GM19099 (cell line): ENCODE measurements around the gene AGAP1.

Source experiments
- POLR2A ChIP-seq: IDR thresholded peaks from 3 replicates; pipeline ENCODE4 v1.6.1; 2011; ENCODE audit warnings: low read depth; ENCODE audit not compliant: insufficient read length; ENCODE audit errors: extremely low read depth

Gene AGAP1

DNA sequence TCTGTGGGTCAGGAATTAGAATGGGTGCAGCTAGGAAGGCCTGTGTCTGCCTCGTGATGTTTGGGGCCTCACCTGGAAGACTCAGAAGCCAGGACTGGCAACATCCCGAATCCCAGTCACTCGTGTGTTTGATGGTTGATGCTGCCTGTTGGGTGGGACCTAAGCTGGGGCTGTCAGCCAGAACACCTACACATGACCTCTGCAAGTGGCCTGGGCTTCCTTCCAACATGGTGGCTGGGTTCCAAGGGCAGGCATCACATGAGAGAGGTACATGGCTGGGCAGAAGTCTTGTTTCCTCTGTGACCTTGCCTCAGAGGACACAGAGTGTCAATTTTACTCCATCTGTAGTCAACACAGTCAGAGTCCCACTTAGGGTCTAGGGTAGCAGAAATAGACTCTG is 496.5 kb downstream of the AGAP1 start:
- no peak for TF ChIP-seq POLR2A

GRCh38 chr2:235992024-235992423 is 498.2 kb downstream of the AGAP1 start:
- no peak for TF ChIP-seq POLR2A

- no peak for TF ChIP-seq POLR2A
These were observed 502.6 kb downstream of the AGAP1 start for GRCh38 chr2:235996419-235996818.

- TF ChIP-seq POLR2A, result no peak
These were observed 505.2 kb downstream of the AGAP1 start for GRCh38 chr2:235999011-235999410.

- no peak for TF ChIP-seq POLR2A
These were observed 507.5 kb downstream of the AGAP1 start for GRCh38 chr2:236001166-236001828.

GRCh38 chr2:236001854-236002253 is 508.0 kb downstream of the AGAP1 start:
- TF ChIP-seq POLR2A, result no peak

DNA sequence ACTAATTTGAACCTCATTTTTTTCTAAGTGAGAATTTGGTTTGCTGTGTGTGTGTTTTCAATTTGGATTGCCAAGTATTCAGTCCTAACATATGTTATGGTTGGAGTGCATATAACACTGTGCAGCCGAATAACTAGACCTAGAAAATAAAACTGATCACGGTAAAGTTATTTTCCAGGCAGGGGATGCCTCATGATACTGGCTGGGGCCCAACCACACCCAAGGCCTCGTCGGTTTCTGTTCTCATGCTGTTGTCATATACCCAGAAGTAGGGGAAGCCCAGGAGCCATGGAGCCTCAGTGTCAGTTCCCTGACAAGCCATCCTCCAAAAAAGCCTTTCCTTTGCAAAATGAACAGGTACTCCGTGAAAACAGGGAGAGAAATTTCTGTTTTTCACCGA is 514.2 kb downstream of the AGAP1 start:
- no peak for TF ChIP-seq POLR2A

DNA sequence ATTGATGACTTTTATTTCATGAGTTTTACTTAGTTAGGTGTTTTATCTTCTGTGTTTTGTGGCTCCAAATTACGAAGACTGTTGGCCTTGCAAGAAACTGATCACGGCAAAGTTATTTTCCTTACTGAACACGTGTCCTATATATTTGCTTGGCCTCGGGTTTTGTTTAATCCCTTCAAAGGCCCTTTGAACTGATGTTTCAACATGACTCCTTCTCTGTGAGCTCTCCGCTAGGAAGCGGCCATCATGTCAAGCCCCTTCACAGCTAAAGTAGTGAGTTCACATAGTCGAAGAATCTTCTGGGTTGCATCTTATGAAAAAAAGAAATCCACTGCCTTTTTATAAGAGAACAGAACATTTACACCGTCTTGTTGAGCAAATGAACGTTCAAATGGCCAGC is 515.0 kb downstream of the AGAP1 start:
- TF ChIP-seq POLR2A, result no peak

DNA sequence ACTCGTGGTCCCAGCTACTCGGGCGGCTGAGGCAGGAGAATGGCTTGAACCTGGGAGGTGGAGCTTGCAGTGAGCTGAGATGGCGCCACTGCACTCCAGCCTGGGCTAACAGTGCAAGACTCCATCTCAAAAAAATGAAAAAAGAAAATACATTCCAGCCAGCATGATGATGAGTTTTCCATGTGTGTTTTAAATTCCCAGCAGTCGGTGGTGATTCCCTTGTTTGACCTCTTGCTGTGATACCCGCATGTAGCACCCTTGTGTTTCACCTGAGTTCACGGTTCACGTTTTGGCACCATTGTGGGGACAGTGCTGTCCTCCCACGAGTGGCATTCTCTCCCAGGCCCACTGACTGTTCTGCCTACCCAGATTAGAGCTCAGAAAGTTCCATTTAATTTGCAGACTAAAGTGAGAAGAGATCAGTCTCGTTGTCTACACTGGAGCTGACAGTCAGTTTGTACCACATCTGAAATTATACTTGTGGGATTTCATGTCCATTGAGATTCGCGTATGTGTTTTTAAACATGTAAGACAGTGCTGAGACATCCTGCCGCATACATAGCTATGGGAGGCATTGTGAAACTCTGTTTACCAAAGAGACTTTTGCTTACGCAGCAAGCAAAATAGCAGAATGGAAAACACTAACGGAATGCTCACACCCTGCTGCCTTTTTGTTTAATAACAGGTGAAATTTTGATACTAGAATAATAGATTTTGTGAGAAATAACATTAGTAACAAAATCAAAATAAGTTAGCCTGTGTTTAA is 517.3 kb downstream of the AGAP1 start:
- TF ChIP-seq POLR2A, result no peak

- TF ChIP-seq POLR2A, result no peak
These were observed 518.3 kb downstream of the AGAP1 start for GRCh38 chr2:236012155-236012554.

GRCh38 chr2:236014408-236015131 is 520.7 kb downstream of the AGAP1 start:
- no peak for TF ChIP-seq POLR2A

DNA sequence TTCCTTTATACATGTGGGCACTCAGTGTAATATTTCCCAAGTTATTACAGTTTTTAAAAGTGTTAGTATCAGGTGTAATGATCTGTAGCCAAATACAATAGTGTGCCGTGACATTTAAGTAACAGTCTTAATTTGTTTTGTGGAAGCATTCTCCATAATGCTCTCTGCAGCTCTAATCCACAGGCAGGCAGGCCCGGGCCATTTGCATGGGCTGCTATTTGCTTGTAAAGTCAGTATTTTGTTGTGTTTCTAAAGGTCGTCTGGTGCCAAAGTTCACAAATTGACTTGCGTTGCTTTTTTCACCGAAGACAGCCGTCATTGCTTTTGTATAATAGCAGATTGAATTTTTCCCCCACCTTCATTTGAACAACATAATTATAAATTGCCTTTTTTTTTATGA is 521.3 kb downstream of the AGAP1 start:
- TF ChIP-seq POLR2A, result no peak

DNA sequence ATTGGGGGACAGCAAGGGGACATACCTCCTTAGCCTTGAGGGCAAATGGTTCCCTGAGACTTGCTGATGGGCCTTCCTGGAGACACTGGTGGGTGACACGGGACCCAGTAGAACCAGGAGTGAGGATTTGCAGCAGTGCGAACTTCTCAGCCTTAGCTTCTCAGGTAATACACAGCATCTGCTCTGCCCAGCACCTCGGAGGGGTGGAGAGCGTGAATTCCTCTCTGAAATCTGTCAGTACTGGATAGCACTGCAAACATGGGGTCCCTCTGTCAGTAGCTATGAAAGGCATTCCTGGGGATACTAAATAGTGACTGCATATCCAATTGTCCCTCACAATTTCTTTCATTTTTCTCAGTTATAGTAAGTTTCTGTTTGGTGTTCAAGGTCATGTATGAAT is 522.7 kb downstream of the AGAP1 start:
- TF ChIP-seq POLR2A, result no peak

GRCh38 chr2:236017446-236017845 is 523.6 kb downstream of the AGAP1 start:
- TF ChIP-seq POLR2A, result no peak

GRCh38 chr2:236019434-236019833 is 525.6 kb downstream of the AGAP1 start:
- TF ChIP-seq POLR2A, result no peak
